Chondrocyte (in vitro differentiated cells): ENCODE results near the gene DNAH17. TPM values are rescaled to one million over a fixed set of nuclear protein-coding genes. Genes with fewer than 3 reads are reported as not detected.

Experiments used
- DNase-seq: peaks from one replicate; pipeline ENCODE4 v3.0.0; 2021; ENCODE audit warnings: mixed read lengths, low spot score
- H3K27ac Mint-ChIP-seq: one replicate; pipeline ENCODE4 v1.8.0; 2021; ENCODE audit warnings: mild to moderate bottlenecking, moderate library complexity, mixed read lengths; ENCODE audit not compliant: unreplicated experiment
- H3K27me3 Mint-ChIP-seq: 2 replicates; pipeline ENCODE4 v1.8.0; 2021; ENCODE audit warnings: low read depth, mixed read lengths
- H3K36me3 Mint-ChIP-seq: 2 replicates; pipeline ENCODE4 v1.8.0; 2021; ENCODE audit warnings: low read depth, mixed read lengths
- H3K4me1 Mint-ChIP-seq: 2 replicates; pipeline ENCODE4 v1.8.0; 2021; ENCODE audit warnings: low read depth, mild to moderate bottlenecking, mixed read lengths
- H3K4me3 Mint-ChIP-seq: one replicate; pipeline ENCODE4 v1.8.0; 2021; ENCODE audit warnings: mild to moderate bottlenecking, moderate library complexity, mixed read lengths; ENCODE audit not compliant: unreplicated experiment
- H3K9me3 Mint-ChIP-seq: 2 replicates; pipeline ENCODE4 v1.8.0; 2021; ENCODE audit warnings: low read depth, mixed read lengths
- total RNA-seq: library from RNA; stranded (reverse); gene quantifications from 3 replicates; pipeline ENCODE4 v1.2.1, GENCODE V29; 2021
- TF ChIP-seq, protein P1 (sequence below): fragments of 200-600 bp; sonication (generic); IDR thresholded peaks from 2 replicates; pipeline ENCODE4 v1.5.0; 2021; ENCODE audit warnings: antibody characterized with exemption, mild to moderate bottlenecking, moderate library complexity

The DNAH17 gene
- total RNA-seq, 1 donor from 2014 or later, result 0.42 TPM

DNA sequence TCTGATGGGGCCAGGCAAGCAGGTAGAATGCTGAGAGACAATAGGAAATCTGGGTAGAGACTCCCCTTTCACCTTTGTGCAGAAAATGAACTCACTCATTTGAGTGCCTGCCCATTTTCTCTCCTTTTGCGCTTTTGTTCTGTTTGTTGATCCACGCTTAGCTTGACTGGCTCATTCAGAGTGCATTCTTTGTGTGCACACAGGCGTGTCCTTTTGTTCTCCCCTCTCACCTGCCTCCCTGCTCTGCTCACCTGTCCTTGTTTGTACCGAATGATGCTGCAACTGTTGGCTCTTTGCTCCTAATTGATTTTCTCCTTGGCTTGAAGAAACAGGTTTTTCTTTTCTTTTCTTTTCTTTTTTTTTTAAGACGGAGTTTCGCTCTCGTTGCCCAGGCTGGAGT, 183.0 kb downstream of the DNAH17 start:
- Mint-ChIP-seq H3K9me3 (no peaks in the 10 kb centered on the region), H3K36me3 (peaks cover 14% of the 10 kb centered on the region), H3K27me3 (no peaks in the 10 kb centered on the region), H3K4me1 (peaks cover 56% of the 10 kb centered on the region), H3K27ac (no peak overlapping the region), H3K4me3 (no peak overlapping the region)
- TF ChIP-seq, protein P1, sequence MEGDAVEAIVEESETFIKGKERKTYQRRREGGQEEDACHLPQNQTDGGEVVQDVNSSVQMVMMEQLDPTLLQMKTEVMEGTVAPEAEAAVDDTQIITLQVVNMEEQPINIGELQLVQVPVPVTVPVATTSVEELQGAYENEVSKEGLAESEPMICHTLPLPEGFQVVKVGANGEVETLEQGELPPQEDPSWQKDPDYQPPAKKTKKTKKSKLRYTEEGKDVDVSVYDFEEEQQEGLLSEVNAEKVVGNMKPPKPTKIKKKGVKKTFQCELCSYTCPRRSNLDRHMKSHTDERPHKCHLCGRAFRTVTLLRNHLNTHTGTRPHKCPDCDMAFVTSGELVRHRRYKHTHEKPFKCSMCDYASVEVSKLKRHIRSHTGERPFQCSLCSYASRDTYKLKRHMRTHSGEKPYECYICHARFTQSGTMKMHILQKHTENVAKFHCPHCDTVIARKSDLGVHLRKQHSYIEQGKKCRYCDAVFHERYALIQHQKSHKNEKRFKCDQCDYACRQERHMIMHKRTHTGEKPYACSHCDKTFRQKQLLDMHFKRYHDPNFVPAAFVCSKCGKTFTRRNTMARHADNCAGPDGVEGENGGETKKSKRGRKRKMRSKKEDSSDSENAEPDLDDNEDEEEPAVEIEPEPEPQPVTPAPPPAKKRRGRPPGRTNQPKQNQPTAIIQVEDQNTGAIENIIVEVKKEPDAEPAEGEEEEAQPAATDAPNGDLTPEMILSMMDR, result no peak
- DNase-seq, result no peak

- Mint-ChIP-seq H3K27ac (no peak overlapping the region), H3K36me3 (peaks cover 8% of the 10 kb centered on the region), H3K4me3 (no peak overlapping the region), H3K4me1 (peaks cover 59% of the 10 kb centered on the region), H3K27me3 (no peaks in the 10 kb centered on the region), H3K9me3 (no peaks in the 10 kb centered on the region)
- TF ChIP-seq, protein P1, result no peak
- no peak for DNase-seq
Observed at GRCh38 chr17:78393575-78393974, 183.6 kb downstream of the DNAH17 start.

DNA sequence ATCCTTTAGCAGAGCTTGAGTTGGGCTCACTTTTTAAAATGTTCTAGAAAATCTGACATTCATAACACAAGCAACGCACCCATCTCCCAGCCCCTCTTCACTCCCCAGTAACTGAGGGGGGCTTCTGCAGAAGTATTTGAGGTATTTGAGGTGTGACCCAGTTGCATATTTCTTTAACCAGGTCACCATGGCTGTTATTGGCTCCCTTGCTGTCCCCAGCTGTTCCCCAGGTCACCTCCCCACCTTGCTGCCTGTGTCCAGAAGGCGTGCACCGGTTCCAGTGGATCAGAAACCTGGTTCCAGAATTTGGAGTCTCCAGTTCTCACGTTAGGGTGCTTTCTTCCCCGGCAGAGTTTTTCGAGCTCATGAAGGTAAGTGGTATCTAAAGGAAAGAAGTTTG, 184.9 kb downstream of the DNAH17 start:
- TF ChIP-seq, protein P1, result no peak
- peaks cover 58% of the 10 kb centered on the region for H3K4me1 Mint-ChIP-seq
- H3K36me3 Mint-ChIP-seq, result peaks cover 2% of the 10 kb centered on the region
- no peaks in the 10 kb centered on the region for H3K9me3 Mint-ChIP-seq
- peak overlapping the region; percentile 60 for H3K27ac Mint-ChIP-seq
- H3K27me3 Mint-ChIP-seq, result no peaks in the 10 kb centered on the region
- no peak for DNase-seq
- no peak overlapping the region for H3K4me3 Mint-ChIP-seq

DNA sequence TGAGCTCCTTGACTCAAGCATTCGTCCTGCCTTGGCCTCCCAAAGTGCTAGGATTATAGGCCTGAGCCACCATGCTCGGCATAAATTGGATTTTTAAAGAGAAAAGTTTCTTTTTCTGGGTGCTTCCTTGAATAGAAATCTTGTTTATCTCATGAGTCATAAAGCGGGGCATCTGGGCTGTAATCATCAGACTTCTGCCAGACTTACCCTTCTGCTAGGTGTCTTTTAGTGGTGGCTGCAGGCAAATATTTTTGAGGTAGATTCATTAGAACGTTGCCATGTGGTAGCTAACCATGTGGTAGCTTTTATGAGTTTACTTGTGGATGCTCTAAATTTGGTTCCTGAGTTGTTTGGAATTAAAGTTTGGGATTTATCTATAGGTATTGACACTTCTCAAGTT, 185.4 kb downstream of the DNAH17 start:
- peak overlapping the region; percentile 60 for H3K27ac Mint-ChIP-seq
- DNase-seq, result no peak

DNA sequence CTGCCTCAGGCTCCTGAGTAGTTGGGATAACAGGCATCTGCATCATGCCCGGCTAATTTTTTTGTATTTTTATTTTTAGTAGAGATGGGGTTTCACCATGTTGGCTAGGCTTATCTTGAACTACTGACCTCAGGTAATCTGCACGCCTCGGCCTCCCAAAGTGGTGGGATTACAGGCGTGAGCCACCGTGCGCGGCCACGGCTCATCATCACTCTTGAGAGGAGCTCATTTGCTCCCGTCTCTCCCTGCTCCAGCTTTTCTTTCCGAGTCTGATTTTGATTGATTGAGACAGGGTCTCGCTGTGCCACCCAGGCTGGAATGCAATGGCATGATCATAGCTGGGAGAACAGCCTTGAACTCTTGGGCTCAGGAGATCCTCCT, 186.2 kb downstream of the DNAH17 start:
- Mint-ChIP-seq H3K9me3 (no peaks in the 10 kb centered on the region), H3K4me1 (peaks cover 52% of the 10 kb centered on the region), H3K27me3 (no peaks in the 10 kb centered on the region), H3K27ac (peak overlapping the region; percentile 90), H3K36me3 (peaks cover 2% of the 10 kb centered on the region), H3K4me3 (no peak overlapping the region)
- no peak for DNase-seq
- TF ChIP-seq, protein P1, result no peak

More for the DNA sequence above, 185.4 kb downstream of the DNAH17 start:
- Mint-ChIP-seq H3K36me3 (peaks cover 2% of the 10 kb centered on the region), H3K27me3 (no peaks in the 10 kb centered on the region), H3K4me1 (peaks cover 54% of the 10 kb centered on the region), H3K9me3 (no peaks in the 10 kb centered on the region), H3K4me3 (no peak overlapping the region)
- TF ChIP-seq, protein P1, result no peak
